ENCODE measurements around the gene COPS4.

Gene COPS4

DNA sequence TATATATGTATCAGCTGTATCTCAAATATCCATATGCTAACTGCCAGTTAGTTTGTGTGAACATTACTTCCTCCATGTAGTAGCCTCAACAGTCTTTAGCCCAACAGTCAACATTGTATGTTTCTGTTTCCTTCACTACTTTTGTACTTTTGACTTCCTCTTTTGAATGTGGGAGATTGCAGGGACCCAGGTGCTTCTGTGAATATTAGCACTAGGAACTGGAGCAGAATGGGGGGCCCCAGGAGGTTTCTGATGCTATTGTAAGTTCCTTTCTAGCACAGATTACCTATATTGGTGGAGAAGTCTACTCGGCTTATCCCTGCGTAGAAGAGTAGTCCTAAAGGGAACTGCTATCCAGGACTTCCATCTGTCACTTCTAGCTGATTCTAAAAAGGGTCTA lies 77.2 kb downstream of the COPS4 start:
- no peak overlapping the region for H2BK120ac ChIP-seq (ENCODE audit: low read depth, low read length)
- H3K4me1 ChIP-seq (ENCODE audit: control insufficient read depth, insufficient read depth, low read depth, low read length): peaks cover 3% of the 10 kb centered on the region
- H4K91ac ChIP-seq (ENCODE audit: low read length): no peak overlapping the region
- H3K27ac ChIP-seq (ENCODE audit: low read length, poor library complexity, severe bottlenecking): no peak overlapping the region
- no peaks in the 10 kb centered on the region for H3K9me3 ChIP-seq (ENCODE audit: control insufficient read depth, low read length)
- H3K27me3 ChIP-seq (ENCODE audit: control insufficient read depth in 1 of 2, insufficient read depth in 1 of 2, low read length in 2 of 2): peaks cover 0 to 9% of the 10 kb centered on the region in 2 experiments
- no peak overlapping the region for H3K23ac ChIP-seq (ENCODE audit: low read length in 2 of 2)
- H4K8ac ChIP-seq (ENCODE audit: low read length): no peak overlapping the region
- H3K14ac ChIP-seq (ENCODE audit: low read length in 2 of 2): no peak overlapping the region
- no peak overlapping the region for H3K4ac ChIP-seq (ENCODE audit: low read depth in 1 of 2, low read length in 2 of 2)
- H2AFZ ChIP-seq (ENCODE audit: low read depth, low read length): no peak overlapping the region
- H2AK5ac ChIP-seq (ENCODE audit: low read length, severe bottlenecking): no peak overlapping the region
- 100% methylated on average over 2 of the region's 2 CpGs for WGBS
- no peak overlapping the region for H2BK5ac ChIP-seq (ENCODE audit: low read depth, low read length, poor library complexity, severe bottlenecking)
- H2BK12ac ChIP-seq (ENCODE audit: low read length in 2 of 2): no peak overlapping the region
- H3K18ac ChIP-seq (ENCODE audit: low read depth in 1 of 2, low read length in 2 of 2): peak overlapping the region in 1 of 2 experiments; percentile 41
- H3K36me3 ChIP-seq (ENCODE audit: control insufficient read depth in 1 of 2, insufficient read depth in 2 of 2, low read depth in 1 of 2, low read length in 2 of 2): no peaks in the 10 kb centered on the region
- H3K9ac ChIP-seq (ENCODE audit: low read length): no peak overlapping the region
- no peak for DNase-seq
- no peak overlapping the region for H2BK15ac ChIP-seq (ENCODE audit: low read depth, poor library complexity, severe bottlenecking)
- no peaks in the 10 kb centered on the region for H3K79me1 ChIP-seq (replicated peaks; ENCODE audit: low read length, poor library complexity, severe bottlenecking)
- H3K4me2 ChIP-seq (ENCODE audit: low read length, poor library complexity, severe bottlenecking): no peak overlapping the region
- H3K4me3 ChIP-seq (ENCODE audit: insufficient read depth in 1 of 2, low read depth in 1 of 2, low read length in 2 of 2): no peak overlapping the region

DNA sequence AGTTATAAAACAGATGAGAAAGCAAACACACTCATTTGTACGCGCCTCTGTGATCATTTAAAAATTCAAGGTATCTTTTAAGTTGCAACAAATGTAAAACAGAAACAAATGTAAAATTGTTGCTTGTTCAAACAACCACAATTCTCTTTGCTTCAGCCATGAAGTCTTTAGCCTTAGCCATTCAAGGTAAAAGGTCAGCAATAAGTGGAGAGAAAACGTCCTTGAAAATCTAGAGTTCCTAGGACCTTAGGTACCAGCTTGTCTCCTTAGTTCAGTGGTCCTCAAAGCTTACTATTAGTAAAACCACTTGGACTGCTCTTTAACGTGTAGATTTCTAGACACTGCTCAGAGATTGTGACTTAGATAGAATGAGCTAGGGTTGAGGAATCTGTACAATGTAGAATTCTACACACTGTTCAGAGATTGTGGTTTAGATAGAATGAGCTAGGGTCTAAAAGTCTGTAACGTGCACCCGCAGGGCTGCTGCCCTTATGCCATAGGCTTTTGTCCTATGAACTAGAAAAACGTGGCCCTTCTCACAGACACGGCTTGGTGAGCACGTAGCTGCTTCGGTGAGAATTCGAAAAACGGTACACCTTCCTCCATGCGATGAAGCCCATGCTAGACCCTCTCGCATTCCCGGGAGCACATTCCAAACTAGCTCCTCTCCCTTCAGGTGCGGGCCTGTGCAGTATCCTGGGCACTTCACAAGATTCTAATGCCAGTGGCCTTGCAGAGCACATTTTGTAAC lies 77.9 kb downstream of the COPS4 start:
- Histone ChIP-seq H2AFZ (ENCODE audit: low read depth, low read length) (no peak overlapping the region), H2BK120ac (ENCODE audit: low read depth, low read length) (no peak overlapping the region), H3K4me2 (ENCODE audit: low read length, poor library complexity, severe bottlenecking) (no peak overlapping the region), H3K36me3 (ENCODE audit: control insufficient read depth in 1 of 2, insufficient read depth in 2 of 2, low read depth in 1 of 2, low read length in 2 of 2) (no peaks in the 10 kb centered on the region), H3K27me3 (ENCODE audit: control insufficient read depth in 1 of 2, insufficient read depth in 1 of 2, low read length in 2 of 2) (peaks cover 0 to 9% of the 10 kb centered on the region in 2 experiments), H2AK5ac (ENCODE audit: low read length, severe bottlenecking) (no peak overlapping the region), H2BK15ac (ENCODE audit: low read depth, poor library complexity, severe bottlenecking) (no peak overlapping the region), H3K4me1 (ENCODE audit: control insufficient read depth, insufficient read depth, low read depth, low read length) (peaks cover 3% of the 10 kb centered on the region), H4K8ac (ENCODE audit: low read length) (peak overlapping the region; percentile 91), H3K9ac (ENCODE audit: low read length) (no peak overlapping the region), H3K4ac (ENCODE audit: low read depth in 1 of 2, low read length in 2 of 2) (no peak overlapping the region), H3K79me1 (replicated peaks; ENCODE audit: low read length, poor library complexity, severe bottlenecking) (no peaks in the 10 kb centered on the region), H2BK5ac (ENCODE audit: low read depth, low read length, poor library complexity, severe bottlenecking) (no peak overlapping the region), H3K23ac (ENCODE audit: low read length in 2 of 2) (no peak overlapping the region), H3K9me3 (ENCODE audit: control insufficient read depth, low read length) (no peaks in the 10 kb centered on the region), H3K4me3 (ENCODE audit: insufficient read depth in 1 of 2, low read depth in 1 of 2, low read length in 2 of 2) (no peak overlapping the region), H3K14ac (ENCODE audit: low read length in 2 of 2) (peak overlapping the region in 1 of 2 experiments; percentile 9), H2BK12ac (ENCODE audit: low read length in 2 of 2) (peak overlapping the region; percentile 49 to 59), H3K27ac (ENCODE audit: low read length, poor library complexity, severe bottlenecking) (peak overlapping the region; percentile 46), H4K91ac (ENCODE audit: low read length) (no peak overlapping the region), H3K18ac (ENCODE audit: low read depth in 1 of 2, low read length in 2 of 2) (peak overlapping the region; percentile 55 to 77)
- WGBS: 65% methylated on average over 14 of the region's 16 CpGs
- peak; percentile 71 for DNase-seq

DNA sequence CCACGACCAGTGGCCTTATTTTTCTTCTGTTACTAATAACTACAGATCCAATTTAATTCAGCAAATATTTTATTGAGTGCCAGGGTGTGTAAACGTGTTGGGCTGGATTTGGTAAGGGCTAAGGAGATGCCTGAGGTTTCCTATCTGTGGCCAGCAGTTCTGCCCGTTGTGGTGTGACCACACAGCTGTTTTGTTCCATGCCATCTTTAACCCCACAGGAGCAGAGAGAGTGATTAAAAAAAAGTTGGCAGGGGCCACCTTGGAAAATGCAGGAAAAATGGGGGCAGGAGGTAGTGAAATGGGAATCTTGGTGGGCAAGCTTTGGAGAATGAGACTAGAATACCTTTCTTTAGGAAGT lies 78.4 kb downstream of the COPS4 start:
- H3K4me2 ChIP-seq (ENCODE audit: low read length, poor library complexity, severe bottlenecking): no peak overlapping the region
- H3K14ac ChIP-seq (ENCODE audit: low read length in 2 of 2): peak overlapping the region in 1 of 2 experiments; percentile 9
- H3K4me3 ChIP-seq (ENCODE audit: insufficient read depth in 1 of 2, low read depth in 1 of 2, low read length in 2 of 2): no peak overlapping the region
- 49% methylated on average over 2 of the region's 3 CpGs for WGBS
- H3K4me1 ChIP-seq (ENCODE audit: control insufficient read depth, insufficient read depth, low read depth, low read length): peaks cover 3% of the 10 kb centered on the region
- peak overlapping the region in 1 of 2 experiments; percentile 47 for H2BK12ac ChIP-seq (ENCODE audit: low read length in 2 of 2)
- H3K9me3 ChIP-seq (ENCODE audit: control insufficient read depth, low read length): no peaks in the 10 kb centered on the region
- no peak overlapping the region for H2BK15ac ChIP-seq (ENCODE audit: low read depth, poor library complexity, severe bottlenecking)
- no peak overlapping the region for H3K4ac ChIP-seq (ENCODE audit: low read depth in 1 of 2, low read length in 2 of 2)
- no peak overlapping the region for H3K9ac ChIP-seq (ENCODE audit: low read length)
- H2BK5ac ChIP-seq (ENCODE audit: low read depth, low read length, poor library complexity, severe bottlenecking): no peak overlapping the region
- DNase-seq: peak; percentile 20
- H3K27ac ChIP-seq (ENCODE audit: low read length, poor library complexity, severe bottlenecking): peak overlapping the region; percentile 28
- H3K79me1 ChIP-seq (replicated peaks; ENCODE audit: low read length, poor library complexity, severe bottlenecking): no peaks in the 10 kb centered on the region
- H3K36me3 ChIP-seq (ENCODE audit: control insufficient read depth in 1 of 2, insufficient read depth in 2 of 2, low read depth in 1 of 2, low read length in 2 of 2): no peaks in the 10 kb centered on the region
- H4K91ac ChIP-seq (ENCODE audit: low read length): peak overlapping the region; percentile 12
- H2BK120ac ChIP-seq (ENCODE audit: low read depth, low read length): no peak overlapping the region
- no peak overlapping the region for H2AK5ac ChIP-seq (ENCODE audit: low read length, severe bottlenecking)
- H3K23ac ChIP-seq (ENCODE audit: low read length in 2 of 2): no peak overlapping the region
- peaks cover 0 to 10% of the 10 kb centered on the region in 2 experiments for H3K27me3 ChIP-seq (ENCODE audit: control insufficient read depth in 1 of 2, insufficient read depth in 1 of 2, low read length in 2 of 2)
- peak overlapping the region; percentile 91 for H4K8ac ChIP-seq (ENCODE audit: low read length)
- H2AFZ ChIP-seq (ENCODE audit: low read depth, low read length): no peak overlapping the region
- peak overlapping the region in 1 of 2 experiments; percentile 77 for H3K18ac ChIP-seq (ENCODE audit: low read depth in 1 of 2, low read length in 2 of 2)

DNA sequence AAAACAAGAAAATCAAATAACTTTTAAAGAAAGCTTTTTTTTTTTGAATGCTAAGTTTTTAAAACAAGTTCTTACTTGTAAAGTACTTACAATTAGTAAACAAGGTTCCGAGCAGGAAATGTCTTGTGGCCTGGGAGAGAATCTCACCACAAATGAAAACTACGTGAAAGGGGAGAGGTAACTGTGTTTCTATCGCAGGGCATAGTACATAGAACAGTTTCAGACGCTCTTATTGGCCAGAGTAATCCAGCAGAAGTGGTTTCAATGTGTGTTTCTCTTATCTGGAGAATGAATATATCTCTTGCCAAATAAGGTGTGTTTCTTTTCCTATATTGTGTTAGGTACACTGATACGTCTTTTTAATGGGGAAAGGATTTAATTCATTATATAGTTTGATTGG lies 79.6 kb downstream of the COPS4 start, which contains the start of gene PLAC8:
Gene PLAC8 (minus strand): TSS at position 154 of the 400 bp plus-strand sequence. CDS start 6,808 bp downstream, outside the sequence.
- Histone ChIP-seq H3K4me3 (ENCODE audit: insufficient read depth in 1 of 2, low read depth in 1 of 2, low read length in 2 of 2) (no peak within 1 kb of the TSS), H3K14ac (ENCODE audit: low read length in 2 of 2) (peak within 1 kb of the TSS in 1 of 2 experiments; percentile 9), H2AFZ (ENCODE audit: low read depth, low read length) (no peak within 1 kb of the TSS), H4K8ac (ENCODE audit: low read length) (no peak within 1 kb of the TSS), H3K23ac (ENCODE audit: low read length in 2 of 2) (no peak within 1 kb of the TSS), H2BK15ac (ENCODE audit: low read depth, poor library complexity, severe bottlenecking) (no peak within 1 kb of the TSS), H3K4me2 (ENCODE audit: low read length, poor library complexity, severe bottlenecking) (no peak within 1 kb of the TSS), H3K9ac (ENCODE audit: low read length) (no peak within 1 kb of the TSS), H4K91ac (ENCODE audit: low read length) (no peak within 1 kb of the TSS), H2BK5ac (ENCODE audit: low read depth, low read length, poor library complexity, severe bottlenecking) (no peak within 1 kb of the TSS), H2AK5ac (ENCODE audit: low read length, severe bottlenecking) (peak within 1 kb of the TSS; percentile 80), H3K4me1 (ENCODE audit: control insufficient read depth, insufficient read depth, low read depth, low read length) (peaks cover 3% of the 10 kb centered on the region), H3K9me3 (ENCODE audit: control insufficient read depth, low read length) (no peaks in the 10 kb centered on the region), H3K18ac (ENCODE audit: low read depth in 1 of 2, low read length in 2 of 2) (peak within 1 kb of the TSS in 1 of 2 experiments; percentile 77), H3K79me1 (replicated peaks; ENCODE audit: low read length, poor library complexity, severe bottlenecking) (no peaks in the 10 kb centered on the region), H2BK120ac (ENCODE audit: low read depth, low read length) (no peak within 1 kb of the TSS), H3K36me3 (ENCODE audit: control insufficient read depth in 1 of 2, insufficient read depth in 2 of 2, low read depth in 1 of 2, low read length in 2 of 2) (no peaks in the 10 kb centered on the region), H3K27ac (ENCODE audit: low read length, poor library complexity, severe bottlenecking) (peak within 1 kb of the TSS; percentile 40), H3K27me3 (ENCODE audit: control insufficient read depth in 1 of 2, insufficient read depth in 1 of 2, low read length in 2 of 2) (peaks cover 0 to 8% of the 10 kb centered on the region in 2 experiments), H3K4ac (ENCODE audit: low read depth in 1 of 2, low read length in 2 of 2) (no peak within 1 kb of the TSS), H2BK12ac (ENCODE audit: low read length in 2 of 2) (peak within 1 kb of the TSS in 1 of 2 experiments; percentile 47)
- WGBS: 21% methylated on average over 5 of the region's 5 CpGs
- peak; percentile 72 for DNase-seq
